NCI-H446 (cell line): ENCODE data around the gene RBM22.
A peak's percentile ranks its signal among the peaks of the same experiment; 100 is the strongest.

Experiments used
- DNase-seq, 2 experiments: peaks; one replicate each; lab custom pipeline; 2025; lab: John Stamatoyannopoulos, UW

Gene RBM22

DNA sequence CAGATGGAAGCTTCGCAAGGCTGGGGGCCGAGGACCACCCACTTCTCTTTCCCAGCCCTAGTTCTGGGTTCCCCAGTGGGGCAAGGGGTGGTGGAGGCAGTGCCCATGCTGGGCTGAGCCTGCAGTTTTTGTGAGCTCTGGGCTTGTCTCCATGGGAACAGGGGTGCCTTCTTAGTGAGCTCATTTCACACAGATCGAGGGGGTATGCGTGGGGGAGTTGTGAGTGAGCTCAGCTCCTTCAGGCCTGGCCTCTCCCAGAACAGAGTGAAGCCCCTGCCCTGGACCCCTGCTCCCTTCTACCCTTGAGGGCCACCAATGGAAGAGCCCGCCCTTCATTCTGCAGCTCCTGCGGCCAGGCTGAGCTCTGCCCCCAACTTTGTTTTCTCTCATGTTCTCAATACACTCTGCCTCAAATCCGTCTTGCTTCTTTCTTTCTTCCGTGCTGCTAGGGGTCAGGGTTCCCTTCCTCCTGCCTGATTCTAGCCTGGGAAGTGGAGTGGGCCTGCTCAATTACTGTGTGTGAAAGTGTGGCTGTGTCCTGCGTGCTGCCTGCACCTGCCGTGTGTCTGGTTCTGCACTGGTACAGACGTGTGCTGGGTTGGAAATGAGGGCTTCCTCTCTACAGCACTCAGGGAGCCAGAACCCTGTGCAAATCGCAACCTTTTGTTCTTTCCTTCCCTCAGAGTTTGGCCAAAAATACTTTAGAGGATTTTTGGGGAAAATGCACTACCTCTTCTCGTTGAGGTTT lies 48.8 kb downstream of the RBM22 start:
- no peak for DNase-seq

DNA sequence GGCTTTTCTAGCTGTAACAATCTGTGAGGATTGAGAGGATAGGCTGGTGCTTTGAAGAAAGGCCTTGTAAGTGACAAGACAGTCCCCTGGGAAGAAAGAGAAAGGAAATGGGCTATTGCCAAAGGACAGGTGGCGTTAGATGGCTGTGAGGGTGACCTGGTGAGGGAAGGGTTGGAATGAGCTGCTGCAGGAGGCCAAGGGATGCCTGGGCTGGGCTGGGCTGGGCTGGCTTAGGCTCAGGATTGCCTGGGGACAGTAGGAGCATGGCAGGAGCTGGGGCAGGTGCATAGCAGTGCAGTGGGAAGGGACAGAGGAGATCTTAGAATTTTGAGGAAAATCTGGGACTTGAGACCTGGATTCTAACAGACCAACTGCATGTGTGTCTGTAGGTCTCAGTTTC lies 49.5 kb downstream of the RBM22 start:
- DNase-seq: no peak

DNA sequence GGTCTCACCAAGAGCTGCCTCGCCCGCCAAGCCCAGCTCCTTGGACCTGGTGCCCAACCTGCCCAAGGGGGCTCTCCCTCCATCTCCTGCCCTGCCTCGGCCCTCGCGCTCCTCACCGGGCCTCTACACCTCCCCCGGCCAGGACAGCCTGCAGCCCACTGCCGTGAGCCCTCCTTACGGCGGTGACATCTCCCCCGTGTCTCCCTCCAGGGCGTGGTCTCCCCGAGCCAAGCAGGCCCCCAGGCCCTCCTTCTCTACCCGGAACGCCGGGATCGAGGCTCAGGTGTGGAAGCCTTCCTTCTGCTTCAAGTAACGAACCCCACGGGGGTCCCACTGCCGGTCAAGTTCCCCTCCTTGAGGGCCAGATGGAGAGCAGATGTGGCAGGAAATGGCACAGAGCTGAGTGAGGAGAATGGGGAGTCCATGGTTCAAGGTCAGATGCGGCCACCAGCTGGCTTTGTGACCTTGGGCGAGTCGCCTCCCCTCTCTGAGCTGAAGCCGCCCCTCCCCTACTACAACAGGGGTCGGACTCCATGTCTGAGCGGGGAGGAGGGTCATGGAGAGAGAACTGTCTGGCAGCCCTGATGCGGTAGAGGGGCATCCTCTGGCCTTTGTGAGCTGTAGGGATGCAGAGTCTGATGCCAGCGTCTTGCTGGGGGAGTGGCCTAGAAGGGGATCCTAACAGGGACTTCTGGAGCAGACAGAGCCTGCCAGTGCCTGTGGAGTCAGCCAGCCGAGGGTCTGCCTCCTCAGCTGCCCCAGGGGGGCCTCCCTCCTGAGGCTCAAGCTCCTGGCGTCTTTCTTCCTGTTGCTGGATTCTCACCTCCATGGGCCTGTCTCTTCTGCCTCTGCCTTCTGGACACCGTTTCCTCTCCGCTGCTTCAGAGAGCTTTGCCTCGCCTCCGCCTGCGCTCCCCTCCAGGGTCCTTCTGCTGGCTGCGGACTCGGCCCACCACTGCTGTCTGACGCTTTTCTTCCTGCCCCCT lies 50.5 kb downstream of the RBM22 start:
- no peak for DNase-seq

DNA sequence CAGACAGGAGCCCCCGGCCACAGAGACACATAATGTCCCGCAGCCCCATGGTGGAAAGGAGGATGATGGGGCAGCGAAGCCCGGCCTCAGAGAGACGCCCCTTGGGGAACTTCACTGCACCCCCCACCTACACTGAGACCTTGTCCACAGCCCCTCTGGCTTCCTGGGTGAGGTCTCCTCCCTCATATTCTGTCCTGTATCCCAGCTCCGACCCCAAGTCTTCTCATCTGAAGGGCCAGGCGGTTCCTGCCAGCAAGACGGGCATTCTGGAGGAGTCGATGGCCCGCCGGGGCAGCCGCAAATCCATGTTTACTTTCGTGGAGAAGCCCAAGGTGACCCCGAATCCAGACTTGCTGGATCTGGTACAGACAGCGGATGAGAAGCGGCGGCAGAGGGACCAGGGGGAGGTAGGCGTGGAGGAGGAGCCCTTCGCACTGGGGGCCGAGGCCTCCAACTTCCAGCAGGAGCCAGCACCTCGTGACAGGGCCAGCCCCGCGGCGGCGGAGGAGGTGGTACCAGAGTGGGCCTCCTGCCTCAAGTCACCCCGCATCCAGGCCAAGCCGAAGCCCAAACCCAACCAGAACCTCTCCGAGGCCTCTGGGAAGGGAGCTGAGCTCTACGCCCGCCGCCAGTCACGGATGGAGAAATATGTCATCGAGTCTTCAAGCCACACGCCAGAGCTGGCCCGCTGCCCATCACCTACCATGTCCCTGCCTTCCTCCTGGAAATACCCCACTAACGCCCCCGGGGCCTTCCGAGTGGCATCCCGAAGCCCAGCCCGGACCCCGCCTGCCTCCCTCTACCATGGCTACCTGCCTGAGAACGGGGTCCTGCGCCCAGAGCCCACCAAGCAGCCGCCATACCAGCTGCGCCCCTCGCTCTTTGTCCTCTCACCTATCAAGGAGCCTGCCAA lies 51.5 kb downstream of the RBM22 start:
- no peak for DNase-seq

DNA sequence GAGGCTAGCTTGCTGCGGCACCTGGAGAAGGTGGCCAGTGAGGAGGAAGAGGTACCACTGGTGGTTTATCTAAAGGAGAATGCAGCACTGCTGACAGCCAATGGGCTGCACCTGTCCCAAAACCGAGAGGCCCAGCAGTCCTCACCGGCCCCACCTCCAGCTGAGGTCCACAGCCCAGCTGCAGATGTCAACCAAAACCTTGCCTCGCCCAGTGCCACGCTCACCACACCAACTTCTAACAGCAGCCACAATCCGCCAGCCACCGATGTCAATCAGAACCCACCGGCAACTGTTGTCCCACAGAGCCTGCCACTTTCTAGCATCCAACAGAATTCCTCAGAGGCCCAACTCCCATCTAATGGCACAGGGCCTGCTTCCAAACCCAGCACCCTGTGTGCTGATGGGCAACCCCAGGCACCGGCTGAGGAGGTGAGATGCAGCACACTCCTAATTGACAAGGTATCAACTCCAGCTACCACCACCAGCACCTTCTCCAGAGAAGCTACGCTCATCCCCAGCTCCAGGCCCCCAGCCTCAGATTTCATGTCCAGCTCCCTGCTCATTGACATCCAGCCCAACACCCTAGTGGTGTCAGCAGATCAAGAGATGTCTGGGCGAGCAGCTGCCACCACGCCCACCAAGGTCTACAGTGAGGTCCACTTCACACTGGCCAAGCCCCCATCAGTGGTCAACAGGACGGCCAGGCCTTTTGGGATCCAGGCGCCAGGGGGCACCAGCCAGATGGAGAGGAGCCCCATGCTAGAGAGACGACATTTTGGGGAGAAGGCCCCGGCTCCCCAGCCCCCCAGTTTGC lies 52.4 kb downstream of the RBM22 start:
- no peak for DNase-seq

DNA sequence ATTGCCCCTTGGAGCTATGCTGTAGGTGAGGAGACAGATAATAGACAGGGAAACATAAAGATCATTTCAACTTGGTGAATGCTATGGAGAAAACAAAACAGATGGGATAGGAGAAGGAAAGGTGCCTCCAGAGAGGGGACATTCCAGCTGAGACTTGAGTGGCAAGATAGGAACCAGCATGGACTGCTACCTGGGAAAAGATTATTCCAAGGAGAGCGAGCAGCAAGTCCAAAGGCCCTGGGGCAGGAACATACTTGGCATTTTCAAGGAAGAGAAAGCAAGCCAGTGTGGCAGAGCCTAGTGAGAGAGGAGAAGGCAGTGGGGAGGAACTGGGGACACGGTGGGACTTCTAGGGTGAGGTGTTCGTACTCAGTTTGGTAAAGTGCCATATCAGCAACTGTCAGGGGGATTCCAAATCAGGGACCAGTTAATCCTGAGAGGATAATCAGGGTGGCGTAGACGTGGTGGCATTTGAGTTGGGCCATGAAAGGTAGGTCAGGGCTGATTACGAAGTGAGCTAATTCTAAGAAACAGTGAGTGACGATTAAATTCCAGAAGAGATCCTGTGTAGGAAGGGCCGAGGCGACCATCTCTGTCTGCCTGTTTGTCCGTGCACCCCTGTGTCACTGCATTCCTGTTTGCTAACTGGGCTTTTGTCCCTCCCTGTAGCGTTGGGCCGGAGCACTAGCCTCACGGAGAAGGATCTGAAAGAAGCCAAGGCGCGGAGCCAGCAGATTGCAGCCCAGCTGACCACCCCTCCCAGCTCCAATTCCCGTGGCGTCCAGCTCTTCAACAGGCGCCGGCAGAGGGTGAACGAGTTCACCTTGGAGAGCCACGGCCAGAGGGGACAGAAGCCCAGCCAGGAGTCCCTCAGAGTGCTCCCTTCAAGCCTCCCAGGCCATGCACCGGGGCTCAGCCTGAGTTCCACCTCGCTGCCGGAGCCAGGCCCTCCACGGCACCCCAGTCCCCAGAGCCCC lies 53.3 kb downstream of the RBM22 start:
- no peak for DNase-seq

DNA sequence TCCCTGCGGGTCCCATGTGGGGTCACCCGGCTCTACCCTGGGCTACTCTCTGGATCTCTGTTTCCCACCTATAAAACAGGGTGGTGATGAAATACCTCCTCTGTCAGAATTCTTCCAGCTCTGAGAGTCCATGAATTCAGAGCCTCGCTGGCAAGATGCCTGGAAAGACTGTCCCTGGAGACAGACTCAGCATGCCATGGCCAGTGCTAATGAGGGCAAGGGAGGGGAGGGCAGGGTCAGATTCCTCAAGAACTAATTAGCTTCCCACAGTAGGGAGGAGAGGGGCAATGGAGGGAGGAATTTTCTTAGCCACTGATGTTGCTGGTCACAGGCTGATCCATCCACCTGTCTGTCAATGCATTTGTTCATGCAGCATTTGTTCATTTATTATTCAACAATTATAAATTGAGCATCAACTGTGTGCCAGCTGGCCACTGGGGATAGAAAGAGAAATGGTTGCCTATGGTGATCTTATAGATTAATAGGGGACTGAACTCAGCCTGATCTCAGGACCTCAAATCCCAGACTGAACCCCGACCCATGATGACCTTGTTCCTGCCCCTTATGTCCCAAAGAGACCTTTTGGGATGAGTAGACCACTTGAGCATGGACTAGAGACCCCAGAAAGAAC lies 55.7 kb downstream of the RBM22 start:
- DNase-seq: peak in 1 of 2 experiments; percentile 66

DNA sequence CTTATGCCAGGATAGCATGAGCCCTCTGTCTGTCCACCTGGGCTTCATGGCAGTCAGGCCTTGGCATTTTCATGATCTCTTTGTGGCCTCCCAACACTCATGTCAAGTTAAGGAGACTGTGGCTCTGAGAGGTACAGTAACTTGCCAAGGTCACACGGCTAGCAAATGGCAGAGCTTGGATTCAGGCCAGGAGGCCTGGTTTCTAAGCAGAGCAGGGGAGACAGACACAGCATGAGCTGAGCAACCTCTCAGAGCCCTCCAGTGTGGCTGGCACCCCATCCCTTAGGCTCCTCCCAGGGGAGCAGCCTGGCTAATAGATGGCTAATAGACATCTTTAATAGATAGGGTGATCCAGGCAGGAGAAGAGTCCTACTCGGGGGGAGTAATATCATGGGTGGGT lies 56.3 kb downstream of the RBM22 start:
- peak in 1 of 2 experiments; percentile 54 for DNase-seq

DNA sequence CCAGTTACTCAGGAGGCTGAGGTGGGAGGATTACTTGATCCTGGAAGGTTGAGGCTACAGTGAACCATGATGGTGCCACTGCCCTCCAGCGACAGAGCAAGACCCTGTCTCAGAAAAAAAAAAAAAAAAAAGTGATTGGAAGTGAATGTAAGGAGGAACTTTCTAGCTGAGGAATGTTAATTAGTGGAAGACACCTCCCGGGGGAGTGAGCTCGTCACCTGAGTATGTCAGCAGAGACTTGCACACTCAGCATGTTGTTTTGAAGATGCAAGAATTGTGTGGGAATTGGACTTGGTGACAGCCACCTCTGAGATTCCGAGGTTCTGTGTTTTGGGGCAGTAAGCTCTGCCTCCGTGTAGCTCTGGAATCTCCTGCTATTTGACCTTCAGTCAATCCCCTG lies 56.8 kb downstream of the RBM22 start:
- no peak for DNase-seq

DNA sequence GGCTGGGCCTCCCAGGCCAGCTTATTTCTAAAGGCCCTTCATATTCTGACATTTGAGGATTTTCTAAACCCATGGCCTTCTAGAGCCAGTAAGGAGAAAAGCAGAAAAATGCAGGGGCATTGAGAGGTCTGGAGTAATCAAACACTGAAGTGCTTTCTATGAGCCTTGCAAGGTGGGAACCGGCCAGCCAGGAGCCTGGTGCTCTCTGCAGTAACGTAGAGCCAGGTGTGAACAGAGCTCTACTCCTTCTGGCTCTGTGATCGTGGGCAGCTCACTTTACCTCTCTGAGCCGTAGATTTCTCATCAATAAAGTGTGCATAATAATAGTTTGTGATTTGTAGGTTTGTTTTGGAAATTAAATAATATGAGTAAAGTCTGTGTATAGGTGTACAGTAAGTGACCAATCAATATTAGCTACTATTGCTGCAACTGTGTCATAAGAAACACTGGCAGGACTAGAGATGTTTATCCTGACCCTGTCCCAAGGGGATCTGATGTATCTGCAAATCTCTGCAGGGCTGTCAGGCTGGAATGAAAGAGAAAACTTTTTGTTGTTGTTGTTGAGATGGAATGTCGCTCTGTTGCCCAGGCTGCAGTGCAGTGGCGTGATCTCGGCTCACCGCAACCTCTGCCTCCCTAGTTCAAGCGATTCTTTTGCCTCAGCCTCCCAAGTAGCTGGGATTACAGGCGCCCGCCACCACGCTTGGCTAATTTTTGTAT lies 57.7 kb downstream of the RBM22 start:
- DNase-seq: no peak

DNA sequence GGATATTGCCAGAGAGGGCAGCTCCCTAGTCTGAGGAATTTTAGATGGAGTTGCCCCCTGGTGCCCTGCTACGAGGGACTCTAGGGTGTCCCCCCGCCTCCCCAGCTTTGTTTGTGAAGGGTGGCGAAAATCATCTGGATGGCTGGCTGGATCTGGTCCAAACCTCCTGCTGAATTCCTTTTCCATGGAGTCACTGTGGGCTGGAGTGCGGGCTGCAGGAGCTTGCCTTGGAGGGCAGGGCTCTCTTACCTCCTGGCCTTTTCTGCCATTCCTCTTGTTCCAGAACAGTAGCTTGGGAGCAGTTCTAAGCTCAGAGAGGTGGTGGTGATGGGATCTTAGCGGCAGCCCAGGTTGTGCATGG lies 58.3 kb downstream of the RBM22 start:
- DNase-seq: peak in 1 of 2 experiments; percentile 61

DNA sequence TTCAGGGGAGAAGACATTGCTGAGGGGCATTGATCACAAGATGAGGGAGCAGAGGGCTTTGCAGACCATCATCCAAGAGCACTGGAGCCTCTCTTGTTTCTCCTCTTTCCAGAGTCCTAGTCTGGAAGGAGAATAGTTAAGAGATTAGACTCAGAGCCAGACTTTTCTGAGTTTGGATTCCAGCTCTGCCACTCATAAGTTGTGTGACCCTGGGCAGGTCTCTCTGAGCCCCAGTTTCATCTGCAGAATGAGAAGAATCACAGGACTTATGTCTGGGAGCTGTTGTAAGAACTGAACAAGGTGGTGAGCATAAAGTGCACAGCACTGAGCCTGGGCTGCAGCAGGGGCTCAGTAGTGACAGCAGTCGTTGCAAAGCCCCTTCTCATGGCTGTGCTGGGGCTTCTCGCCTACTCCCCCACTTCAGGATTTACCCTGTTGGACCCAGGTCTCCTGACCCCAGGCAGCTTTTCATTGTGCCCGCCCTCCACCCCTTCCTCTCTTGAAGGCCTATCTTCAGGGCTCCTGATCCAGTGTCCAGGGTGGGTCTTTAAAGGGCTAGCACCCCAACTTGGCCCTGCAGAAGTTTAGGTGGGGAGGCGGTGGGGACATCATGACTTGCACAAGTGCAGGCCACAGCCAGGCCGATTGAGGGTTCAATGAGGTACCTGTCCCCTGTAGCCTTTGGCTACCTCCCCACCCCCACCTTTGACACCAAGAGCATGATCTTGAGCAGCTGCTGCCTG lies 58.9 kb downstream of the RBM22 start:
- no peak for DNase-seq

DNA sequence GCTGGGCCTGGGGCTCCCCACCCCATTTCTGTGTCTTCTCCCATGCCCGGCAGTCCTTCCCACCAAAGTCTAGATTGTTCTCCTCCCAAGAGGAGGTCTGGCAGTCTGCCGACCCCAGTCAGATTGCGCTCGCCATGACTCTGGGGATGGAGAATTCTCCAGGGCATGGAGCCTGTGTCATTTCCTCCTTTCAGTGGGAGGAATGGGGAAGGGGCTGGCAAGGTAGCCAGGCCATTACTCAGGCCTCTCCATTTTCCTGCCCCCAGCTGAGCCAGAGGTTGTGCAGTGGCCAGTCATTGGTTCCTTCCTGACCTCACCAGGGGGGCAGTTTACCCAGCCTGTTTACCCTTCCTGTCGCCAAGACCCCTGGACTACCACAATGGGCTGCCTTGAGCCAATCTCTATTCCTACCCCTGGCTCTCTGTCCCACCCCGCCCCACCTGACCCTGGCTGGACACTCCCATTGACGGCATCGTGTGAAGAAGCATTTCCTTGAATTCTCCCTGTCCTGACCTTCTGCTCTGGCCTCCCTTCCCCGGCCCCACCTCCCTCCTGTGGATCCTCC lies 59.8 kb downstream of the RBM22 start:
- no peak for DNase-seq
